Measurements from ENCODE around the gene TRIP4. TPM values are rescaled to one million over a fixed set of nuclear protein-coding genes. Genes with fewer than 3 reads are reported as not detected.

Gene TRIP4
- total and polyA plus RNA-seq, 9 of the 15 experiments (the other 6 are each of a cell fraction or from before 2014, with no cell fraction given), result 7.6 to 23.3 (median 16.7) TPM

- TF ChIP-seq EP400 (IDR thresholded peaks at IDR 0.05) (peak; percentile 76), L3MBTL2 (IDR thresholded peaks at IDR 0.05) (peak; percentile 63), SMARCE1 (IDR thresholded peaks at IDR 0.05) (peak; percentile 78; the same call in 1 of the 2 replicates), PTTG1 (tag; IDR thresholded peaks at IDR 0.05; ENCODE audit: low read depth) (no peak), USF1 (CRISPR knock-in tag; IDR thresholded peaks at IDR 0.05) (no peak), E2F6 (IDR thresholded peaks at IDR 0.05; ENCODE audit: borderline replicate concordance in 1 of 2, extremely low read depth in 1 of 2, insufficient read depth in 1 of 2, insufficient read length in 1 of 2, low read depth in 1 of 2, low read length in 1 of 2, poor library complexity in 1 of 2, severe bottlenecking in 1 of 2) (peak; percentile 22 to 25), RBM15 (IDR thresholded peaks at IDR 0.05; ENCODE audit: insufficient read depth, low read length) (no peak), HMGXB4 (CRISPR knock-in tag; IDR thresholded peaks at IDR 0.05) (peak; percentile 52; the same call in 1 of the 2 replicates), COPS2 (conservative IDR thresholded peaks at IDR 0.05) (no peak), OTX1 (CRISPR knock-in tag; IDR thresholded peaks at IDR 0.05) (no peak), HMG20B (CRISPR knock-in tag; IDR thresholded peaks at IDR 0.05) (no peak), ARID2 (IDR thresholded peaks at IDR 0.05) (no peak), DDX20 (tag; IDR thresholded peaks at IDR 0.05; ENCODE audit: low read depth) (no peak), RBBP5 (IDR thresholded peaks at IDR 0.05; ENCODE audit: borderline replicate concordance, insufficient read depth, low read length, poor library complexity, severe bottlenecking) (peak; percentile 56), BCL6 (CRISPR knock-in tag; IDR thresholded peaks at IDR 0.05) (no peak), CREB5 (CRISPR knock-in tag; IDR thresholded peaks at IDR 0.05) (no peak), ZNF449 (CRISPR knock-in tag; IDR thresholded peaks at IDR 0.05) (no peak), SRSF7 (optimal IDR thresholded peaks at IDR 0.05; ENCODE audit: low read depth, low read length) (no peak), FOXP1 (CRISPR knock-in tag; IDR thresholded peaks at IDR 0.05) (no peak), MEF2A (IDR thresholded peaks at IDR 0.05; ENCODE audit: control insufficient read depth, low read depth, low read length) (peak; percentile 62), POU5F1 (IDR thresholded peaks at IDR 0.05; ENCODE audit: borderline replicate concordance, low read depth, low read length, partially characterized antibody) (no peak)
Measured at GRCh38 chr15:64460206-64460723, 72.6 kb downstream of the TRIP4 start, which contains the start of gene ZNF609 (continued).

All from K562 (cell line).